ENCODE data around the gene DTX2.

GRCh38 chr7:76509931-76510877 is 48.7 kb downstream of the DTX2 start, which contains the start of gene UPK3B:
- TF ChIP-seq CTCF (IDR thresholded peaks at IDR 0.05; ENCODE audit: low read depth, low read length, poor library complexity, severe bottlenecking) (no peak), EZH2phosphoT487 (IDR thresholded peaks at IDR 0.05; ENCODE audit: borderline replicate concordance, low read length) (no peak)
